H1 (cell line): ENCODE measurements around the gene DVL2. TPM values are rescaled to one million over a fixed set of nuclear protein-coding genes. Genes with fewer than 3 reads are reported as not detected.

Source experiments
- ASH2L ChIP-seq: fragments of 200-600, 300-600 bp; sonication (generic); IDR thresholded peaks from one replicate; pipeline ENCODE4 v1.7.1; 2017; ENCODE audit warnings: low read length
- BACH1 ChIP-seq: IDR thresholded peaks from 2 replicates; pipeline ENCODE4 v1.6.1; 2012; ENCODE audit warnings: low read length, improper control_type of control experiment
- CBX8 ChIP-seq: fragments of 300-800, 300-1000 bp; sonication (generic); IDR thresholded peaks from 2 replicates; pipeline ENCODE4 v1.7.1; 2016; ENCODE audit warnings: low read depth, low read length, borderline replicate concordance
- CEBPB ChIP-seq: IDR thresholded peaks from 2 replicates; pipeline ENCODE4 v1.6.1; 2012; ENCODE audit warnings: low read depth, low read length
- MAFK ChIP-seq: IDR thresholded peaks from 2 replicates; pipeline ENCODE4 v1.6.1; 2012; ENCODE audit warnings: low read depth, mild to moderate bottlenecking, improper control_type of control experiment, low read length
- SIRT6 ChIP-seq: IDR thresholded peaks from one replicate; pipeline ENCODE4 v1.7.1; 2012; ENCODE audit warnings: low read length, inconsistent platforms
- SIX5 ChIP-seq: IDR thresholded peaks from 2 replicates; pipeline ENCODE4 v1.6.1; 2011; ENCODE audit warnings: mild to moderate bottlenecking, low read depth, low read length
- SRF ChIP-seq: IDR thresholded peaks from 2 replicates; pipeline ENCODE4 v1.6.1; 2011; ENCODE audit warnings: mild to moderate bottlenecking, low read depth, low read length, moderate library complexity
- ZNF274 ChIP-seq: IDR thresholded peaks from 2 replicates; pipeline ENCODE4 v1.7.0; 2012; ENCODE audit warnings: low read length, borderline replicate concordance; ENCODE audit errors: extremely low read depth
- polyA plus RNA-seq, 7 experiments: library from polyadenylated mRNA; depleted of rRNA in 3 of 7; stranded (reverse) in 5 of 7; unstranded in 2 of 7; fragments of >200 nt in 5 of 7; fragments of 200-250 nt in 2 of 7; gene quantifications; 1 replicate in 5 of 7; 2 replicates in 1 of 7; 4 replicates in 1 of 7; pipeline versions ENCODE4 v1.2.1 to v1.2.3, GENCODE V29; 2011 to 2013; ENCODE audit warnings: missing spikeins in 2 of 7, mixed read lengths in 2 of 7
- total RNA-seq: library from RNA; stranded (reverse); fragmentation: NEBNext Ultra II Directional; extraction: Animal tissue kit (Norgen Biotek cat#: 25700); gene quantifications from 2 replicates; pipeline ENCODE4 v1.2.1, GENCODE V29; 2021
- TF ChIP-seq, protein P1 (sequence below): fragments of 300-600 bp; sonication (generic); IDR thresholded peaks from 2 replicates; pipeline ENCODE4 v1.7.1; 2012; ENCODE audit warnings: low read length, moderate library complexity, mild to moderate bottlenecking, inconsistent platforms; ENCODE audit not compliant: insufficient replicate concordance

Gene DVL2
- total and polyA plus RNA-seq, 2 of the 8 experiments (the other 6 are each of a cell fraction or from before 2014, with no cell fraction given) = 19.0 to 59.6 TPM

GRCh38 chr17:7218758-7219157 lies 15.6 kb downstream of the DVL2 start (continued):
- TF ChIP-seq, protein P1, sequence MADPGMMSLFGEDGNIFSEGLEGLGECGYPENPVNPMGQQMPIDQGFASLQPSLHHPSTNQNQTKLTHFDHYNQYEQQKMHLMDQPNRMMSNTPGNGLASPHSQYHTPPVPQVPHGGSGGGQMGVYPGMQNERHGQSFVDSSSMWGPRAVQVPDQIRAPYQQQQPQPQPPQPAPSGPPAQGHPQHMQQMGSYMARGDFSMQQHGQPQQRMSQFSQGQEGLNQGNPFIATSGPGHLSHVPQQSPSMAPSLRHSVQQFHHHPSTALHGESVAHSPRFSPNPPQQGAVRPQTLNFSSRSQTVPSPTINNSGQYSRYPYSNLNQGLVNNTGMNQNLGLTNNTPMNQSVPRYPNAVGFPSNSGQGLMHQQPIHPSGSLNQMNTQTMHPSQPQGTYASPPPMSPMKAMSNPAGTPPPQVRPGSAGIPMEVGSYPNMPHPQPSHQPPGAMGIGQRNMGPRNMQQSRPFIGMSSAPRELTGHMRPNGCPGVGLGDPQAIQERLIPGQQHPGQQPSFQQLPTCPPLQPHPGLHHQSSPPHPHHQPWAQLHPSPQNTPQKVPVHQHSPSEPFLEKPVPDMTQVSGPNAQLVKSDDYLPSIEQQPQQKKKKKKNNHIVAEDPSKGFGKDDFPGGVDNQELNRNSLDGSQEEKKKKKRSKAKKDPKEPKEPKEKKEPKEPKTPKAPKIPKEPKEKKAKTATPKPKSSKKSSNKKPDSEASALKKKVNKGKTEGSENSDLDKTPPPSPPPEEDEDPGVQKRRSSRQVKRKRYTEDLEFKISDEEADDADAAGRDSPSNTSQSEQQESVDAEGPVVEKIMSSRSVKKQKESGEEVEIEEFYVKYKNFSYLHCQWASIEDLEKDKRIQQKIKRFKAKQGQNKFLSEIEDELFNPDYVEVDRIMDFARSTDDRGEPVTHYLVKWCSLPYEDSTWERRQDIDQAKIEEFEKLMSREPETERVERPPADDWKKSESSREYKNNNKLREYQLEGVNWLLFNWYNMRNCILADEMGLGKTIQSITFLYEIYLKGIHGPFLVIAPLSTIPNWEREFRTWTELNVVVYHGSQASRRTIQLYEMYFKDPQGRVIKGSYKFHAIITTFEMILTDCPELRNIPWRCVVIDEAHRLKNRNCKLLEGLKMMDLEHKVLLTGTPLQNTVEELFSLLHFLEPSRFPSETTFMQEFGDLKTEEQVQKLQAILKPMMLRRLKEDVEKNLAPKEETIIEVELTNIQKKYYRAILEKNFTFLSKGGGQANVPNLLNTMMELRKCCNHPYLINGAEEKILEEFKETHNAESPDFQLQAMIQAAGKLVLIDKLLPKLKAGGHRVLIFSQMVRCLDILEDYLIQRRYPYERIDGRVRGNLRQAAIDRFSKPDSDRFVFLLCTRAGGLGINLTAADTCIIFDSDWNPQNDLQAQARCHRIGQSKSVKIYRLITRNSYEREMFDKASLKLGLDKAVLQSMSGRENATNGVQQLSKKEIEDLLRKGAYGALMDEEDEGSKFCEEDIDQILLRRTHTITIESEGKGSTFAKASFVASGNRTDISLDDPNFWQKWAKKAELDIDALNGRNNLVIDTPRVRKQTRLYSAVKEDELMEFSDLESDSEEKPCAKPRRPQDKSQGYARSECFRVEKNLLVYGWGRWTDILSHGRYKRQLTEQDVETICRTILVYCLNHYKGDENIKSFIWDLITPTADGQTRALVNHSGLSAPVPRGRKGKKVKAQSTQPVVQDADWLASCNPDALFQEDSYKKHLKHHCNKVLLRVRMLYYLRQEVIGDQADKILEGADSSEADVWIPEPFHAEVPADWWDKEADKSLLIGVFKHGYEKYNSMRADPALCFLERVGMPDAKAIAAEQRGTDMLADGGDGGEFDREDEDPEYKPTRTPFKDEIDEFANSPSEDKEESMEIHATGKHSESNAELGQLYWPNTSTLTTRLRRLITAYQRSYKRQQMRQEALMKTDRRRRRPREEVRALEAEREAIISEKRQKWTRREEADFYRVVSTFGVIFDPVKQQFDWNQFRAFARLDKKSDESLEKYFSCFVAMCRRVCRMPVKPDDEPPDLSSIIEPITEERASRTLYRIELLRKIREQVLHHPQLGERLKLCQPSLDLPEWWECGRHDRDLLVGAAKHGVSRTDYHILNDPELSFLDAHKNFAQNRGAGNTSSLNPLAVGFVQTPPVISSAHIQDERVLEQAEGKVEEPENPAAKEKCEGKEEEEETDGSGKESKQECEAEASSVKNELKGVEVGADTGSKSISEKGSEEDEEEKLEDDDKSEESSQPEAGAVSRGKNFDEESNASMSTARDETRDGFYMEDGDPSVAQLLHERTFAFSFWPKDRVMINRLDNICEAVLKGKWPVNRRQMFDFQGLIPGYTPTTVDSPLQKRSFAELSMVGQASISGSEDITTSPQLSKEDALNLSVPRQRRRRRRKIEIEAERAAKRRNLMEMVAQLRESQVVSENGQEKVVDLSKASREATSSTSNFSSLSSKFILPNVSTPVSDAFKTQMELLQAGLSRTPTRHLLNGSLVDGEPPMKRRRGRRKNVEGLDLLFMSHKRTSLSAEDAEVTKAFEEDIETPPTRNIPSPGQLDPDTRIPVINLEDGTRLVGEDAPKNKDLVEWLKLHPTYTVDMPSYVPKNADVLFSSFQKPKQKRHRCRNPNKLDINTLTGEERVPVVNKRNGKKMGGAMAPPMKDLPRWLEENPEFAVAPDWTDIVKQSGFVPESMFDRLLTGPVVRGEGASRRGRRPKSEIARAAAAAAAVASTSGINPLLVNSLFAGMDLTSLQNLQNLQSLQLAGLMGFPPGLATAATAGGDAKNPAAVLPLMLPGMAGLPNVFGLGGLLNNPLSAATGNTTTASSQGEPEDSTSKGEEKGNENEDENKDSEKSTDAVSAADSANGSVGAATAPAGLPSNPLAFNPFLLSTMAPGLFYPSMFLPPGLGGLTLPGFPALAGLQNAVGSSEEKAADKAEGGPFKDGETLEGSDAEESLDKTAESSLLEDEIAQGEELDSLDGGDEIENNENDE = no peak
- no peak for TF ChIP-seq BACH1
- TF ChIP-seq SIX5 = no peak
- TF ChIP-seq ASH2L = no peak
- TF ChIP-seq SIRT6 = no peak
- TF ChIP-seq CEBPB = no peak
- TF ChIP-seq CBX8 = no peak
- no peak for TF ChIP-seq SRF
- TF ChIP-seq MAFK = no peak
- no peak for TF ChIP-seq ZNF274
